NT2/D1 (cell line): Measurements from ENCODE around the gene ZBTB46.

Experiments
- SUZ12 ChIP-seq: IDR thresholded peaks from 2 replicates; pipeline ENCODE4 v1.6.1; 2011; ENCODE audit not compliant: insufficient read length, insufficient read depth; ENCODE audit errors: extremely low read depth
- YY1 ChIP-seq: IDR thresholded peaks from 2 replicates; pipeline ENCODE4 v1.6.1; 2011; ENCODE audit not compliant: insufficient read length, insufficient read depth
- ZNF274 ChIP-seq: IDR thresholded peaks from 2 replicates; pipeline ENCODE4 v1.6.1; 2011; ENCODE audit warnings: mild to moderate bottlenecking, low read depth, low read length

DNA sequence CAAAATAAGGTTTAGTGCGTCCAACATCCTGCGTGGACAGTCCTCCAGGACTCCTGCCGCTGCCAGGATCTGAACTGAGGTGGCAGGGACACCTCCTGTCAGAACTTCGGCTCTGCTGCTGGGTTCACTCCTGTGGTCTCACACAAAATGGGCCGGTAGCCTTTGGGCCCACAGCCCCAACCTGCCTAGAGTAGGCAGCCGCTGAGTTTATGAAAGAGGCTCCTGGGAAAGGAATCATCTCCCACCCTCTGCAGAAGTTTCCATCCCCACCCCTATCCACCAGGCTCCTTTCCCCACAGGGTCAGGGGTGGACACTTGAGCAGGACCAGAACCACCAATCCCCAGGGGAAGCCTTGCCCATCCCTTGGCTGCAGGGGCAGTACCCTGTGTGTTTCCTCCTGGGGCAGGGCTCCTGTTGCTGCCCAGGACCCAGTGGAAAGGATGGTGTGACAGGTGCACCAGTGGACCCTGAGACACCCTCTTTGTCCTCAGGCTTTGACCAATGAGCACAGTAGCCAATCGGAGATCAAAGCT lies 28.2 kb upstream of the ZBTB46 start:
- TF ChIP-seq SUZ12 (no peak), YY1 (no peak), ZNF274 (no peak)
